Coronary artery (tissue), 2 donors: ENCODE results near the gene UBE2E2.

Source experiments
- DNase-seq: peaks from one replicate; pipeline ENCODE4 v3.0.0-alpha.2; 2017; ENCODE audit warnings: low spot score
- H3K27ac ChIP-seq, 2 donors: fragments of 200-600 bp; sonication (generic); one replicate each; pipeline ENCODE4 v1.5.1; 2016 to 2019
- H3K4me3 ChIP-seq: fragments of 200-600 bp; sonication (generic); 2 replicates; pipeline ENCODE4 v1.5.1; 2016; ENCODE audit warnings: mild to moderate bottlenecking, moderate library complexity
- TF ChIP-seq, protein P1 (sequence below): fragments of 200-600 bp; sonication (generic); IDR thresholded peaks from one replicate; pipeline ENCODE4 v1.5.1; 2019; ENCODE audit warnings: antibody characterized with exemption

Gene UBE2E2

DNA sequence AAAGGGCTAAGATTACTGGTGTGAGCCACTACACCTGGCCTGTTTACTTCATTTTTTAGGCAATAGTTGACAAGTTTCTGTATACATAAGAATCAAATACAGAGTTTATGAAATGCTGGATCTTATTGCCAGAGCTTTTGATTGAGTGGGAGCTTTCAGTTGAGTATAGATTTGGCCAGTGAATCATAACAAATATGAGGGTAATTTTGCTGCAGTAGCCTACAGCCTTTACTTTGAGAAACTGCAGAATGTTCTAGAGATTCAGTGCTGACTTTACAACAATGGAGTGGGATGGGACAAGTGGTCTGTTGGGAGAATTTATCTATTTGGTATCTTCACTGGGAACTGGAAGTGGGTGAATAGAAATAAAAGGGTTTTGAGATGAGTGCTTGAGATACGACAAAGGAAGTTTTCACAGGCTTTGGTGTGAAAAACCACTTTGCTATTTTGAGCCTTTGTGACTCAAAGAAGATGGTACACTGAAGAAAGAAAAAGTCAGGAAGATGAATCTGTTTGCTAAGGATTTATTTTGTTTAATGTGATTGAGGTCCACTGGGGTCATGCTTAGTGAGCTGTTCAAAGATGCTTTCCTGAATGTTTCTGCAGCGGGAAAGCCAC lies 227.8 kb downstream of the UBE2E2 start:
- H3K27ac ChIP-seq, result no peak overlapping the region
- H3K4me3 ChIP-seq, result no peak overlapping the region
- DNase-seq, result no peak
- TF ChIP-seq, protein P1, sequence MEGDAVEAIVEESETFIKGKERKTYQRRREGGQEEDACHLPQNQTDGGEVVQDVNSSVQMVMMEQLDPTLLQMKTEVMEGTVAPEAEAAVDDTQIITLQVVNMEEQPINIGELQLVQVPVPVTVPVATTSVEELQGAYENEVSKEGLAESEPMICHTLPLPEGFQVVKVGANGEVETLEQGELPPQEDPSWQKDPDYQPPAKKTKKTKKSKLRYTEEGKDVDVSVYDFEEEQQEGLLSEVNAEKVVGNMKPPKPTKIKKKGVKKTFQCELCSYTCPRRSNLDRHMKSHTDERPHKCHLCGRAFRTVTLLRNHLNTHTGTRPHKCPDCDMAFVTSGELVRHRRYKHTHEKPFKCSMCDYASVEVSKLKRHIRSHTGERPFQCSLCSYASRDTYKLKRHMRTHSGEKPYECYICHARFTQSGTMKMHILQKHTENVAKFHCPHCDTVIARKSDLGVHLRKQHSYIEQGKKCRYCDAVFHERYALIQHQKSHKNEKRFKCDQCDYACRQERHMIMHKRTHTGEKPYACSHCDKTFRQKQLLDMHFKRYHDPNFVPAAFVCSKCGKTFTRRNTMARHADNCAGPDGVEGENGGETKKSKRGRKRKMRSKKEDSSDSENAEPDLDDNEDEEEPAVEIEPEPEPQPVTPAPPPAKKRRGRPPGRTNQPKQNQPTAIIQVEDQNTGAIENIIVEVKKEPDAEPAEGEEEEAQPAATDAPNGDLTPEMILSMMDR, result no peak

DNA sequence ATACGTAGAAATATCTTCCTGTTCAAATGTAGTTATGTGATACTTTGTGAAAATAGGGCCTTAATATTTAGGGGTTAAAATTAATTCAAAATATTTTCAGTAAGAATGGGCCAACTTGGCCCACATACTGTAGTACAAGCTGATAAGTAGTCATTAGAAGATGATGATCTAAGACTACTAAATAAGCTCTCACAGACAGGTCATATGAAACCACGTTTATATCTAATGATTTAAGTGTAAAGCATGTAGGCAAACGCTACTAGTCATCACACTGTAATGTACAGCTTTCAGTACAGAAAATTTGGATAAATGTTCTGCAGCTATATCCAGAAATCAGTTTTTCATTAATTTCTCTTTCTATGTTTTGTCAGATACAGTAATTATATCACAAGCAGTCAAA lies 228.6 kb downstream of the UBE2E2 start:
- TF ChIP-seq, protein P1, result no peak
- no peak for DNase-seq
- no peak overlapping the region for H3K27ac ChIP-seq
- H3K4me3 ChIP-seq, result no peak overlapping the region

DNA sequence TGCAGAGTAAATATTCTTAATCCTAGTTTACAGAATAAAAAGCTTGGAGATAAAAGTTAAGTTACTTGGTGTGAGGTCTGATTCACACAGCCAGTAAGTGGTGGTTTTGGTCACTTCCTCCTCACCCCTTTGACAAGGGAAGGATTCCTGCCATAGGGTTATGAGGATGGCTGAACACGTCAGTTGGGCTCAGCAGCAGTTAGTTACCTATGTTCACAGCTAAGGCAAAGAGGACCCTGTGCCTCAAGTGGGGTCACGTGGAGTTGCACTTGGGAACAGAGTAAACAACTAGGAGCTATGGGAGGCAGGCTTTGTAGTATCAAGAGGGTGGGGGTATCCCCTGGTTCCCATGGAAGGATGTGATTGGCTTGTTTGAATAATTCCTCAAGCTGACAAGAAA lies 232.2 kb downstream of the UBE2E2 start:
- TF ChIP-seq, protein P1, result no peak
- H3K4me3 ChIP-seq, result no peak overlapping the region
- H3K27ac ChIP-seq, result no peak overlapping the region
- no peak for DNase-seq

DNA sequence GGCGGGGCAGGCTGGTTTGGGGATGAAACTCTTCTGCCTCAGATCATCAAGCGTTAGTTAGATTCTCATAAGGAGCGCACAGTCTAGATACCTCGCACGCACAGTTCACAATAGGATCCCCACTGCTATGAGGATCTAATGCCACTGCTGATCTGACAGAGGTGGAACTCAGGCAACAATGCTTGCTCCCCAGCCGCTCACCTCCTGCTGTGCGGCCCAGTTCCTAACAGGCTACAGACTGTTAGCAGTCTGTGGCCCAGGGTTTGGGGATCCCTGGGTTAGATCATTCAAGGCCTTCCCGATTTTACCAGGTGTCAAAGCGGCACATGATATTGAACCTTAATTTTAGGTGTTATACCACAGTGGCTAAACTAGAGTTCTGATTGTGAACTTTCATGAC lies 232.8 kb downstream of the UBE2E2 start:
- H3K27ac ChIP-seq, result no peak overlapping the region
- no peak for DNase-seq
- no peak overlapping the region for H3K4me3 ChIP-seq
- TF ChIP-seq, protein P1, result no peak

DNA sequence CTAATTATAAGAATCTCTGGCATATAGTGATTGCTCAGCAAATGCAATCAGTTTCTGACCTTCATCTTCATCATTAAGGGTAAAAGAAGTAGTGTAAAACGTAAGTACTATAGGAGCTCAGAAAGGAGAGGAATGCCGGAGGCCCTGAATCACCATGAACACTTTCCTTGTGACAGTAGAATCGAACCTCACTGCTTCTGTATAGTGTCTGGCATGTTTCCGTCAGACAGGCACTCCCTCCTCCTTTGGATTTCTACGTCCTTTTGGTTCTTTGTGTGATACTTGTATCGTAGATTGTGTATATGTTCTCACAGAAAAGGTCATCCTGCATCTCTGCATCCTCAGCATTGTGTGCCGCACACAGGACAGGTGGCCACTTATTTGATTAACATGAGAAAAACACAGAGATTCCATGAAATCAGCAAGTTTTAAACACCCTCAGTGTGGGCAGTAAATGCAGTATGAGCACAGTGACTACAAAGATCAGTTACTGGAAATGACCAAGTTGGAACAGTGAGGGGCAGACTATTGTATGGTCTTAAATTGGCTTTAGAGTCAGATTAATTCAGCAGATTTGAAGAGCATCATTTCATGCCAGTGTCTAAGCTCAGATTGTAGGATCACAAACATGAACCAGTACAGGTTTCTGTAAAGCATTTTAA lies 234.5 kb downstream of the UBE2E2 start:
- Histone ChIP-seq H3K4me3 (no peak overlapping the region), H3K27ac (no peak overlapping the region)
- no peak for DNase-seq
- TF ChIP-seq, protein P1, result no peak

DNA sequence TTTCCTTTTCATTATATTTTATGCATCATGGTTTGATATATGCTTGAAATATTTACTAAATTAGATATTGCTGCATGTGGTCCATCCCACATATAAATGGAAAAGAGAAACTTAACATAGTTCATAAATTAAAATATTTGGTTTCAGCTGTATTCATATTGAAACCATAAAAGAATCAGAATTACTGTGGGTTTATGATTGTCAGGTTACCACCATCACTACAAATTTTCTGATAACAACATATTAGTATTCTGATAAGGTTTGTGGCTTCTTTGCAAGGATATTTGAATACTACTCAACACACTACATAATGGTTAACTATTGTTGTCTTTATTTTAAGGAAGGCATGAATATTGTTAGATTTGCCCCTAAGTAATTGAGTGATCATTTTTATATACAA lies 235.5 kb downstream of the UBE2E2 start:
- Histone ChIP-seq H3K4me3 (no peak overlapping the region), H3K27ac (no peak overlapping the region)
- TF ChIP-seq, protein P1, result no peak
- DNase-seq, result no peak

DNA sequence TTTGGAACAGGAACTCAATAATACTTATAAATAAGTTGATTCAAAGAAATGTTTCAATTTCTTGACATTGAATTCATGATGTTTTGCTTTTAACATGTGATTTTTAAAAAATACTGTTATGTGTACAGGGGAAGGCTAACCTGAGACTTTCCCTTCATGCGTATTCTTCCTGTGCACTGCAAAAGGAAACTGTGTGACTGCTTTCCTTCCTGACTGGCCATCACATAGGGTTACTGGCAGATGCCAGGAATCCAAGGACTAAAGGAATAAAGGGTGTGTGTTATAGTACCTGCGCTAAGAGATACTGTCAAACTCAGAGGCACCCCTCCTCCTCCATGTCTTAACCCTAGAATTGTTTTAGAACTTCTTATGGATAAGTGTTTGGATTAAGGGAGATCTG lies 236.0 kb downstream of the UBE2E2 start:
- H3K4me3 ChIP-seq, result no peak overlapping the region
- TF ChIP-seq, protein P1, result no peak
- no peak overlapping the region for H3K27ac ChIP-seq
- DNase-seq, result no peak
